ENCODE measurements around the gene MTA2.
"Not testable (repeated sequence)": the region's sequence is repeated elsewhere in the genome, so short reads cannot be mapped to it uniquely, and the experiment has no call there.

Gene MTA2

DNA sequence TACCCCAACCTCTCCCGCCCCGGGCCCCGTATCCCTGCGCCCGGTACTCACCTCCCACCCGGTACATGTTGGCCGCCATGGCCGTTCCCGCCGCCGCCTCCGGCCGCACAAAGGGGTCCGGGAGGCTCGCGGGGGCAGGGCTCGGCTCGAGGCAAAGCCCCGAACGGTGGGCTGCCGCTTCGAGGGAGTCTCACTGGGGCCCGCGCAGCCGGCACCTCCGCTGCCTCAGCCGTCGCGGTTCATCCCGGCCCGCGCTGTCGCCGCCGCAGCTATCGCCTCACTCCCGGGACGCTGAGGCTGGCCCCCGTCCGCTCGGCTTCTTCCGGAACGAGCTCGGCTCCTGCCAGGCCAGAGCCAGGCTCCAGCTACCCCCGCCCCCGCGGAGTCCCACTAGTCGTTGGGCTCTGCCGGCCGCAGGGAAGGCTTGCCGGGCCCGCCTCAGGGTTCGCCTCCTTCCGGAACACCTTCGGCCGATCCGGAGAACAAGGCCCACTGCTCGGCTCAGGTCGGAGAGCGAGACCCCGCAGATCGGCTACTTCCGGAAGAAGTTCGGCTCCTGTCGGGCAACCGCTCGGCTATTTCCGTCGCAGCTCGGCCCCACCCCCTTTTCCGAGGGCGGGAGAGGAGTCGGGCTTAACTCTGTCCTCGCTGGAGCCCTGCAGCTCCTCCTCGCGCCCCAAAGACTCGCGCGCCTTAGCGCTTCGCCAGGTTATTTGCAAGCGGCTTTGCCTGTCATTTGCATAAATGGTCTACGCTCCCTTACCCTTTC, at the start of gene MTA2:
Gene MTA2 (minus strand): TSS at position 494 of the 769 bp plus-strand sequence. CDS start 415 bp downstream, at position 79.
- peak; percentile 89 for DNase-seq (ENCODE audit: low read depth)
- peak within 1 kb of the TSS; percentile 96 for H3K4me3 ChIP-seq (ENCODE audit: low read depth, low read length)

DNA sequence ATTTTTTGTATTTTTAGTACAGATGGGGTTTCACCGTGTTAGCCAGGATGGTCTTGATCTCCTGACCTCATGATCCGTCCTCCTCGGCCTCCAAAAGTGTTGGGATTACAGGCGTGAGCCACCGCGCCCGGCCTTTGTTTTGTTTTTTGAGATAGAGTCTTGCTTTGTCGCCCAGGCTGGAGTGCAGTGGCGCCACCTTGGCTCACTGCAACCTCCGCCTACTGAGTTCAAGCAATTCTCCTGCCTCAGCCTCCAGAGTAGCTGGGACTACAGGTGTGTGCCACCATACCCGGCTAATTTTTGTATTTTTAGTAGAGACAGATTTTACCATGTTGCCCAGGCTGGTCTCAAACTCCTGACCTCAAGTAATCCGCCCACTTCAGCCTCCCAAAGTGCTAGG, 48.6 kb upstream of the MTA2 start:
- not testable (repeated sequence) for DNase-seq (ENCODE audit: low read depth); H3K4me3 ChIP-seq (ENCODE audit: low read depth, low read length)

DNA sequence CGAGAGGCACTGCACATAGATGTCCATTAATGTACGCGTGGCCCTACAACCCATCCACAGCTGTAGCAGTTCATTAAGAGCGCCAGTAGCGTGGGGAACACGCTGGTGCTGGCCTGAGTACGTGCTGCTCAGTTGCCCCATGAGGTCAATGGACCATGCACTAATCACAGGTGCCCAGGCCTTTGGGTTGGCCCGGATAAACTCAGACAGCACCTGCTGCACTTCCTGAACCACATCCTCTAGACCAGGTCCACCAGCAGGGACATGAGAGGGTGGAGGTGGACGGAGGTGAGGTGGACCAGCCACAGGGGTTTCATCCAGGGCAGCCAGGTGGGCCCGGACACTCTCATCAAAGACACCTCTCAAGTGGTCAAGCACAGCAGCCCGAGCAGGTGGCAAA, 47.8 kb upstream of the MTA2 start:
- DNase-seq (ENCODE audit: low read depth): no peak
- H3K4me3 ChIP-seq (ENCODE audit: low read depth, low read length): no peak overlapping the region

DNA sequence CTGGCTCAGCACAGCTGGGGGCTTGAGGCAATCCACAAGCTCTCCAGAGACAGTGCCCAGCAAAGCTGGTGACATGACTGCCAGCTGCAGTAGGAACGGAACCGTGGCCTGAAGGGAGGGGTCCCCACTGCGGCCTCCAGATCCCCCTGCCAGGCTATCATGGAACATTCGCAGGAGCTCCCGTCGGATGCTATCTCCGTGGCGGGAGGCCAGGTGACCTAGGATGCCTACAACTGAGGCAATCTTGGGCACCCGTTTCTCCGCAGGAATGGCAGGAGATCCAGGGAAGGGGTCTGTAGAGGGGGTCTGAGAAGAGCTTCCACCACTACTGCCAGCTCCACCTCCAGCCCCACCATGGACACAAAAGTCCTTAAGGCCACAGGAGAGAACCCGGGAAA, 47.3 kb upstream of the MTA2 start:
- no peak for DNase-seq (ENCODE audit: low read depth)
- no peak overlapping the region for H3K4me3 ChIP-seq (ENCODE audit: low read depth, low read length)

DNA sequence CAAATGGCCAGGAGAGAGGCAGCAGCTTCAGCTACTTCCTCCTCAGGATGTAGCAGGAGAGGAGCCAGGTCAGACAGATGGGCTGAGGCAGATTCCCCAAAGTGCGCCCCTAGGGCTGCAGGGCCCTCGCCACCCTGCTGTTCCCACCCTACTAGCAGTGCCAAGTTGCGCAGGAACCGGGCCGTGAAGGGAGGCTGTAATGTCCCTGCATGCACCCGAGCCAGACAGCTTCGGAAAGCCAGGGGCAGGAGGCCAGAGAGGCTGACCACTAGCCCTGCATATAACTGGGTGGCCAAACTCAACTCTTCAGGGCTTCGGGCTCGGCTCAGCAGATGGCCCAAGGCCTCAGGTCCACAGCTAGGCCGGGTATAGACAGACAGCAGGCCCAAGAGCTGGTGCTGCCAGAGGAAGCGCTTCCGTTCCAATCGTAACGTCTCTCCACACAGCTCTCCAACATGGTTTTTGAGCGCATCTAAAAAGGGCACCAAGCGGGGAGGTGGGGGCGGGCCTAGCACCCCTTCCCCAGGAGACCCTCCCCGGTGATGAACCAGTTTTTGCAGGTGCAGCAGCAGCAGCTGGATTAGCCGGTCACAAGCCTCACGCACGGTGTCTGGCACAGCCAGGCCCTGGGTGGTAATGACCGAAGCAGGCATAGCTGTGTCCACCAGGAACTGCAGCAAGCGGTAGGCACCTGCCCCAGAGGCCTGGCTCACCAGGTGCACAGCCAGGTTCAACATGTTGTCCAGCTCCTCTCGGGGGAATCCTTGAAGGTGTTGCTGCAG, 46.7 kb upstream of the MTA2 start:
- no peak for DNase-seq (ENCODE audit: low read depth)
- H3K4me3 ChIP-seq (ENCODE audit: low read depth, low read length): no peak overlapping the region

DNA sequence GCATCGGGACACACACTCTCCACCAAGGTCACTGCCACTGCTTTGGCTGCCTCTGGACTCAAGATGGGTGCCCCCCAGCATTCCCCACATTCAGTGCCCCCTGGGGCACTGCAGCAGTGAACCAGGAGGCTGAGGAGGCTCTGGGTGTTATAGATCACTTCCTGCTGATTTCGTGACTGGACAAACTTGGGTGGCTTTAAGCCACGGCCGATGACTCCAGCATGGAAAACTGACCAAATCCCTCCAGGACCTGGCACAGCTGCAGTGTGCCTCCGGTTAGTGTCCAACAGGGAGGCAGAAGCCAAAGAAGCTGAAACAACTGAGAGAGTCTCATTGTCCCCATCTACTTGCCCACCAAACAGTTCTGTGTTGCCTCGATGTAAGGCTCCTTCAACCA, 45.9 kb upstream of the MTA2 start:
- no peak for DNase-seq (ENCODE audit: low read depth)

DNA sequence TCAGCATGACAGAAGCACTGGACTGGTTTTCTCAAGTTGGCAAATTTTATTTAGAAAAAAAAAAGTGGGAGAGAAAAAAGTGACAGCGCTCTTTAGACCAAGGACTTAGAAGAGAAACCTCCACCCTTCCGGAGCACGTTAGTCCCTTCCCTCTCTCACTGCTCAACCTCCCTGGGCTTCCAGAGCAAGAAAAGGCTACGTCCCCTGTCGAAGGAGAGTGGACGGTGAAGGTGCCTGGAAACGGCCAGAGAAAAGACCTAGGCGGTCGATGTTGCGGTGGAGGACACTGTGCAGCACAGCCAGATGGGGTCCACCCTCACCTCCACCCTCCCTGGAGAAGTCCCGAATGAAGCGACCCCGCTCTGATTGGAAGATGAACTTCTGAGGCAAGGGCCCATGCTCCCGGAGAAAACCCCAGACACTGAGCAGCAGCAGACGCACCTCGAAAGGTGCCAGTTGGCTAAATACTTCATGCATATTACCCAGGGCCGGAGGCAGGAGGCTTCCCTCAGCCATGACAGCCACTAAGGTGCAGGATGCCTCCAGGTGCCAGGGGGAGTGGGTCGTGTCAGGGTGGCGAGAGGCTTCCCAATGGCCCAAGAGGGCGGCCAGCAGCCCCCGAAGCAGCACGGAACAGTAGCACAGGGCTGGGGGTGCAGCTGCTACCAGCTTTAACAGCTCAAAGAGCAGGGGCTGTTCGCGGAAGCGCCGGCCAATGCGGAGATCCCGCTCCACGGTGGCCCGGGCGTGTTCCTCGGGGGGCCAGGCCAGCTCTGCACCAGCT, 45.4 kb upstream of the MTA2 start:
- H3K4me3 ChIP-seq (ENCODE audit: low read depth, low read length): peak overlapping the region; percentile 13
- no peak for DNase-seq (ENCODE audit: low read depth)

More for the DNA sequence above, 45.9 kb upstream of the MTA2 start:
- no peak overlapping the region for H3K4me3 ChIP-seq (ENCODE audit: low read depth, low read length)

DNA sequence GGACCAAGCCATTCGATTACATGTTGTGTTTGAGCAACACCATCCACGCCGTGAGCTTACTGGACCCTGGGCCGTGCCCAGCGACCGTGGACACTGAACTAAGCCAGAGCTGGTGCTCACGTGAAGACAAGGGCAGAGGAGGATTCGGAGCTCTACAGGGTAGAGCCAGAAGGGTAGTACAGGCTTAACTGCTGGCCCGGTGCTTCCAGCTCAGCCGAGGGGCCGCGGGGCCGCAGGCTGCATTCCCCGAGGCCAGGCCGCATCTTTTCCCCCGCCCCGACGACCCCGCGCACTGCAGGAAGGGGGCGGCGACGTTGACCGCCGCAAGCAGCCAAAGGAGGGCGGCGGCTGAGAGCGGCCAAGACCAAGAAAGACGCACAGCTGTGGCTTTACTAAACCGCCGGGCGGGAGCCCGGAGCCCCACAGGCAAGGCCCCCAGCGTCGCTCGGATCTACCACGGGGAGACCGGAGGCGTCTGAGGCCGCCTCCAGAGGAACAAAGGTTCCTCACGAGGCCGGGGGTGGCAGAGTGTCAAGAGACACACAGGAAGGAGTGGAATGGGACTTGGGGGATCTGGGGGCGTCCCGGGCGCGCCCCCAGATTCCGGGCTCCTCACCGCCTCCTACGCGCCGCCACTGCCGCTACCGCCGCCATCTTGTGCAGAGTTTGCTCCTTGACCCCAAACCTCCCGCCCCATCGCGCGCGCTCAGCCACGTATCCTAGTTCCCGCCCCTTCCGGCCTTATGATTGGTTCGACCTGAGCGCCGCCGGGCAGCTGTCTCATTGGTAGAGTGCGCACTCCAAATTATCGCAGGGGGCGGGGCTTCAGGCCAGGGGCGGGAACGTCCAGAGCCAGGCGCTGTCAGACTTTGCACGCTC, 44.5 kb upstream of the MTA2 start, which contains the start of gene GANAB:
Gene GANAB (minus strand): TSS at position 668 of the 879 bp plus-strand sequence. CDS start 14 bp downstream, at position 654.
- peak; percentile 92 for DNase-seq (ENCODE audit: low read depth)

DNA sequence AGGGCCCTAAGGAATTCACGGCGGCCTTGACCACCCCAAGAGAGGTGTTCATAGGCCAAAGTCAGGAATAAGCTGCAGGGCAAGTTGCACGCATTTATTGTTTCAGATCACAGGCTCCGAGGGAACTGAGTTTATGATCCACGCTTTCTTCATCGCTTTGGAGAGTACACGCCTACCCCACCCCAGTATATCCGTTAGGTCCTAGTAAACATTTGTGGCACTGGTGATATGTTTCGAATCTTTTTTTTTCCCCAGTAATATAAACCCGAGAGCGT, 43.9 kb upstream of the MTA2 start:
- H3K4me3 ChIP-seq (ENCODE audit: low read depth, low read length): peak overlapping the region; percentile 82
- DNase-seq (ENCODE audit: low read depth): no peak

More for the DNA sequence above, 44.5 kb upstream of the MTA2 start, which contains the start of gene GANAB:
- peak within 1 kb of the TSS; percentile 82 for H3K4me3 ChIP-seq (ENCODE audit: low read depth, low read length)

DNA sequence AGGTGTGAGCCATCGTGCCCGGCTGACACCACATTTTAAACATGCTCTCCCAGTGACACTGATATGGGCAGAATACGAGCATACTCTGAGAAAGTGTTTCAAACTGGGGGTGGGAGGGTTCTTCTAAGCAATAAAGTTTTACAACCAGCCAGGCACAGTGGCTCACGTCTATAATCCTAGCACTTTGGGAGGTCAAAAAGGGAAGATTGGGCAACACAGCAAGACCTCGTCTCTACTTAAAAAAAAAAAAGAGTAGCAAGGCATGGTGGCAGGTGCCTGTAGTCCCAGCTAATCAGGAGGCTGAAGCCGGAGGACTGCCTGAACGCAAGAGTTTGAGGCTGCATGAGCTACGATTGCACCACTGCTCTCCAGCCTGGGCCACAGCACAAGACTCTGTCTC, 42.6 kb upstream of the MTA2 start:
- no peak for DNase-seq (ENCODE audit: low read depth)
- no peak overlapping the region for H3K4me3 ChIP-seq (ENCODE audit: low read depth, low read length)

DNA sequence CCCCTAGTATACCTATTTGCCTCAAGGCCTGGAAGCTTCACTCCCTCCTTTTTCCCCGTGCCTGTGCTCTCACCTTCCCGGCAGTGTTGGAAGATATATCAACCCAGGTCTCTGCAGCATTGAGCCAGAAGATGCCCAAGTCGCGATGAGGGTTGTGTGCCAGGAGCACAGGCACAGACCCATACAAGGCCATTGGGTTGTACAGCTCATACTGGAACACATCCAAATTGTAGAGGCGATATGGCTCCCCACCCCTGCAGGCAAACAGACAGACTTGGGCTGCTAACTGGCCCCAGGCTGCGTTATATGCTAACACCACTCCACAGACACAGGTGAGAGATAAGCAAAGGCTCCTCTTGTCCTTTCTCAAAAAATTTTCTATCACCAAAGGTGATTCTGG, 30.8 kb upstream of the MTA2 start:
- no peak for DNase-seq (ENCODE audit: low read depth)
- no peak overlapping the region for H3K4me3 ChIP-seq (ENCODE audit: low read depth, low read length)

DNA sequence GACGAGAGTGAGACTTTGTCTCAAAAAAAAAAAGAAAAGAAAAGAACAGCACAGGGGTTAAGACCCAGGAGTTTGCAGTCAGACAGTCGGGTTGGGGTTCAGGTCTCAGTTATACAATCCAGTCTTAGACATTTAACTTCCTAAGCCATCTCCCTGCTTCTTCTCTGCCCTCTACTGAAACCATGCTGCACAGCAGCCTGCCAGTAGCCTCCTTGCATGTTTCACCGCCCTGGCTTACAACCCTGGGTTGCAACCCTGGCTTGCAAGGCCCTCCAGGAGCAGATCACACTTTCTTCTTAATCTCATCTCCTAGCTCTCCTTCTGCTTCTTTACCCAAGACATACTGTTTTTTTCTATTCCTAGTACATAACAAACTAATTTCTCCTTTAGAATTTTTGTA, 26.0 kb upstream of the MTA2 start:
- H3K4me3 ChIP-seq (ENCODE audit: low read depth, low read length): no peak overlapping the region
- no peak for DNase-seq (ENCODE audit: low read depth)

DNA sequence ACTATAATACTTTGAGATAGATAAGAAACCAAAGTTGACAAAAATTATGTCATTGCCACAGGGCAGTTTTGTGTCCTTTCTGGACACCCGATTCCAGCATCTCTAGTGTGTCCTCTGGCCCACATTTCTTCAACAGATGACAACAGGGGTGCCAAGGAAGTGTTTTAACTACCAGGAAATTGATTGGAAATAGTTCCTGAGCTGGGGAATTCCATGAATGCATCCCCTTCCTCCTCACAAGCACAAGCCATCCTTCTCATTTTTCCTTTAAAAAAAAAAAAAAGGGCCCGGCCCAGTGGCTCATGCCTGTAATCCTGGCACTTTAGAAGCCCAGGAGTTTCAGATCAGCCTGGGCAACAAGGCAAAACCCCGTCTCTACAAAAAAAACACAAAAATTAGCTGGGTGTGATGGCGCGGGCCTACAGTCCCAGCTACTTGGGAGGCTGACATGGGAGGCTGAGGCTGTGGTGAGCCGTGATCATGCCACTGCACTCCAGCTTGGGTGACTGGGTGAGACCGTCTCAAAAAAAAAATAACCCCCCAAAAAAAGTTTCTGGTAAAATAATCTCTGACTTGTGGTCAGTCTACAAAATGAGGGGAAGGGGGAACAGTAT, 20.9 kb upstream of the MTA2 start:
- DNase-seq (ENCODE audit: low read depth): no peak
- H3K4me3 ChIP-seq (ENCODE audit: low read depth, low read length): peak overlapping the region; percentile 82

DNA sequence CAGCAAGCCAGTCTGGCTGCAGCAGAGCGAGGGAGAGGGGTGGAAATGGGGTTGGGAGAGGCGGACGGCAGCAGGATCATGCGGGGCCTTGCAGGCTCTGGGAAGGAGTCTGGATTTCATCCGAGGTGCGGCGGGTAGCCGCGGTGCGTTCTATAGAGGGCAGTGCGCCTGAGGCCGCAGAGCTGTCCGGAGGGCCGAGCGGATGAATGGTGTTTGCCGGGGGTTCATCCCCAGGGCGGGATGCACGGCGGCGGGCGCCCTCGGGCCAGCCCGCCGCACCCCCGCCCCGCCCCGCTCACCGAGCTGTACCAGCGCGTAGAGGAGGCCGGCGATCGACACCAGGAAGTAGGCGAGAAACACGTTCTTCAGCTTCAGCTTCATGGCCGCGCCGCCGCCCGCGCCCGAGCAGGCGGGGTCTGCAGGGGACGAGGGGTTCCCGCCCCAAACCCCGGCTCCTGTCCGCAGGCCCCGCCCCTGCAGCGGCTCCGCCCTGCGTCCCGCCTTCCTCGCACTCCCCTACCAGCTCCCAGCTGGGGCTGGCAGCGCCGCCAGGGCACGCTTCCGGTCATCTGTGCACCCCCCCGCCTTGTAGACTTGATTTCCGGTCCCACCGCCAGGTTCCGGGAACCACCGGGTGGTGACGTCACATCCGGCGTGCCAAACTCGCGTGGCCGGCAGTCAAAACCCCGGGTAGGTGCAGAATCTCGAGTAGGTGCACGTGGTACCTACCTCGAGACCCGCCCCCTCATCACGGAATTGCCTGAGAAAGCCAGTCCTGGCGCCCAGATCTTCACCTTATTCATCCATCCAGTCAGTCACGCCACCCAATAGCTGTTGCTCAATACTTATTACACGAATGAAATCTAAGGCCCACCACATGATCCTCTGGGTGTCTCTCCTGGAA, 20.2 kb upstream of the MTA2 start, which contains the start of gene B3GAT3:
Gene B3GAT3 (minus strand): TSS at position 420 of the 904 bp plus-strand sequence. CDS start 39 bp downstream, at position 381.
- peak; percentile 94 for DNase-seq (ENCODE audit: low read depth)
- H3K4me3 ChIP-seq (ENCODE audit: low read depth, low read length): peak within 1 kb of the TSS; percentile 82

DNA sequence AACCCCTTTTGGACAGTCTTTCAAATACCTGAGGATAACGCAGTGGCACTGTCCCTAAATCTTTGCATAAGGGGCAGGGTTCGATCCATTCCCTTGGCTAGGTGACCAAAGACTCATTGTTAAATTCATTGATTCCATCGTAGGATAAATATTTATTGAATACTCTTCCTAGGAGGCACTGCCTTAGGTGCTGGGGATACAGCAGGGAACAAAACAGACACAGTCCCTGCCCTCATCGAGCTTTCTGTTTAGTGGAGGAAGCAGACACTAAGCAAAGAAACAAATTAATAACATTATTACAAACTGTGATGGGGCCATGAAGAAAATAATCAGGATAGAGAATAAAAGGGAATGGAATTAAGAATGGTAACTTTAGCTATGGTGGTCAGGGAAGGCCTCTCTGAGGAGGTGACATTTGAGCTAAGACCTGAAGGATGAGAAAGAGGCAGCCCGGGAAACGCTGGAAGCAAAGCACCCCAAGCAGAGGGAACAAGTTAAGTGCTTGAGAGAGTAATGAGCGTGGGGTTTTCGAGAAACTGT, 19.4 kb upstream of the MTA2 start:
- DNase-seq (ENCODE audit: low read depth): no peak
- peak overlapping the region; percentile 82 for H3K4me3 ChIP-seq (ENCODE audit: low read depth, low read length)

DNA sequence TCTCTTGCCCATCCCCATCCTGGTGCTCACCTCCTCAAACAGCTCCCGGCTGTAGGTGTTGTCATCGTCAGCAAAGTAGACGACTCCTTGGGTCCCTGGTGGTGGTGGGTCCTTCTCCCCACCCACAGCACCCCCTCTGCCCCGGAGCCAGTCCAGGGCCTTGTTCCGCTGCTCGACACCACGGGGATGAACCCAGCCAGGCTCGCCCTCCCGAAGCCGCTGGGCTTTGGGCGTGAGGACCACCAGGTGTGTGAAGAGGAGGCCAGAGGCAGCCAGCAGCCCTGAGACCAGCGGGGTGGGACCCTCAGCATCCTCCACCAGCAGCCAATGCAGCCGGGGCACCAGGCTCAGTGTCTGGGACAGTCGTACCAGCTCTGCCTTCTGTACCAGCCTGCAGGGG, 15.3 kb upstream of the MTA2 start:
- H3K4me3 ChIP-seq (ENCODE audit: low read depth, low read length); DNase-seq (ENCODE audit: low read depth): not testable (repeated sequence)

DNA sequence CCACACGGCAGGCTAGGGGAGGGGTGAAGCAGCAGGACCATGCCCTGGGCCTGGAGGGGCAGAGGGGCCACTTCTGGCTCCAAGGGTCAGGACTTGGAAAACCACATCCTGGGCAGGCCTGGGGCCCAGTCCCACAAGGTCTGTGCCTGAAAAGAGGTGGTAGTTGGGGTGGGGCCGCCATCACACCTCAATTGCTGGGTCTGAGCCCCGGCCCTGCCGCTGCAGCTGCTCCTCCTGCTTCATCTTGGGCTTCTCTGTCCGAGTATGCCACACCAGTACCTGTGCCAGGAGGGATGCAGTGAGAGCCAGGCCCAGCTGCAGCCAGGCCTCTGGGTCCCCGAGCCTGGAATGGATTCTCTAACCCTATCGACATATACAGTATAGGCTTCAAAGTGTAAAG, 13.9 kb upstream of the MTA2 start:
- H3K4me3 ChIP-seq (ENCODE audit: low read depth, low read length): no peak overlapping the region
- no peak for DNase-seq (ENCODE audit: low read depth)
